Caco-2 (cell line): ENCODE results near the gene ZDHHC20. TPM values are rescaled to one million over a fixed set of nuclear protein-coding genes. Genes with fewer than 3 reads are reported as not detected.

Experiments used
- BruUV-seq: library from RNA; stranded (reverse); fragments of 400-500 nt; replicated peaks from 2 replicates; lab custom pipeline; 2021; lab: Mats Ljungman, UMichigan
- CTCF ChIA-PET: fragments of 300-600 bp; sonication (Branson Sonifier 250); formaldehyde crosslinking; loops from one replicate; lab custom pipeline; 2022; ENCODE audit warnings: antibody characterized with exemption; lab: Charles Lee
- POLR2A ChIA-PET: fragments of 300-600 bp; sonication (Branson Sonifier 250); formaldehyde crosslinking; loops from one replicate; lab custom pipeline; 2022; ENCODE audit warnings: antibody characterized with exemption; lab: Charles Lee
- DNase-seq, 2 experiments: peaks; one replicate each; pipeline versions ENCODE4 v3.0.0 to v3.0.0-alpha.2; 2020 to 2022
- H3K27me3 ChIP-seq: replicated peaks from 2 replicates; pipeline ENCODE4 v1.6.0; 2011; ENCODE audit warnings: low read length; ENCODE audit not compliant: control insufficient read depth, insufficient read depth
- H3K36me3 ChIP-seq: 2 replicates; pipeline ENCODE4 v1.5.1; 2011; ENCODE audit warnings: low read length; ENCODE audit not compliant: control insufficient read depth, insufficient read depth
- H3K4me1 ChIP-seq: fragments of 250-450 bp; sonication (Bioruptor Pico); 2 replicates; pipeline ENCODE4 v1.5.1; 2020; ENCODE audit warnings: mild to moderate bottlenecking
- H3K4me3 ChIP-seq: 2 replicates; pipeline ENCODE4 v1.5.1; 2011; ENCODE audit warnings: low read depth, mild to moderate bottlenecking, control low read depth, low read length
- H3K9me3 ChIP-seq: fragments of 250-450 bp; sonication (Bioruptor Pico); 2 replicates; pipeline ENCODE4 v1.5.1; 2020; ENCODE audit warnings: mild to moderate bottlenecking, moderate library complexity
- H3K27ac Mint-ChIP-seq: one replicate; pipeline ENCODE4 v1.8.0; 2022; ENCODE audit warnings: mixed read lengths; ENCODE audit not compliant: unreplicated experiment
- H3K27me3 Mint-ChIP-seq: one replicate; pipeline ENCODE4 v1.8.0; 2022; ENCODE audit warnings: mixed read lengths; ENCODE audit not compliant: insufficient read depth, unreplicated experiment
- H3K36me3 Mint-ChIP-seq: one replicate; pipeline ENCODE4 v1.8.0; 2022; ENCODE audit warnings: mild to moderate bottlenecking, mixed read lengths; ENCODE audit not compliant: insufficient read depth, unreplicated experiment
- H3K4me1 Mint-ChIP-seq: one replicate; pipeline ENCODE4 v1.8.0; 2022; ENCODE audit warnings: low read depth, mixed read lengths; ENCODE audit not compliant: unreplicated experiment
- H3K4me3 Mint-ChIP-seq: one replicate; pipeline ENCODE4 v1.8.0; 2022; ENCODE audit warnings: mild to moderate bottlenecking, moderate library complexity, mixed read lengths; ENCODE audit not compliant: unreplicated experiment
- H3K9me3 Mint-ChIP-seq: one replicate; pipeline ENCODE4 v1.8.0; 2022; ENCODE audit warnings: mixed read lengths; ENCODE audit not compliant: unreplicated experiment
- CTCF ChIP-seq, 2 experiments: fragments of 200-600 bp in 1 of 2; IDR thresholded peaks; 1 replicate in 1 of 2; 2 replicates in 1 of 2; pipeline versions ENCODE4 v1.5.1 to v1.8.0; 2011 to 2022; ENCODE audit warnings: antibody characterized with exemption in 1 of 2, control low read depth in 1 of 2, inconsistent platforms in 1 of 2, low read depth in 1 of 2, low read length in 1 of 2, mild to moderate bottlenecking in 1 of 2, moderate library complexity in 1 of 2; ENCODE audit not compliant: insufficient read depth in 1 of 2, severe bottlenecking in 1 of 2, unreplicated experiment in 1 of 2
- intact Hi-C: fragments of 100-400 bp; cut with micrococcal nuclease; formaldehyde crosslinking; loops from one replicate; pipeline ENCODE4 v1.10.0; 2022; ENCODE audit not compliant: unreplicated experiment
- total RNA-seq: library from RNA; stranded (reverse); gene quantifications from 2 replicates; pipeline ENCODE4 v1.2.3, GENCODE V29; 2022

Gene ZDHHC20
- total RNA-seq, 1 experiment from 2014 or later = 87.9 TPM

GRCh38 chr13:21475115-21475514 is 16.0 kb upstream of the ZDHHC20 start:
- peaks cover 14% of the 10 kb centered on the region for H3K4me1 Mint-ChIP-seq
- no peak overlapping the region for H3K4me3 ChIP-seq
- H3K9me3 Mint-ChIP-seq = peaks cover 10% of the 10 kb centered on the region
- H3K27me3 ChIP-seq = no peaks in the 10 kb centered on the region
- ChIA-PET CTCF (interaction anchor here (0.7 to 3.3 kb wide), 2 partner anchors 137 to 1741 kb away, joined by 3 to 10 read pairs; no protein-coding TSS in a partner anchor), POLR2A (no interaction called here)
- no peaks in the 10 kb centered on the region for H3K27me3 Mint-ChIP-seq
- intact Hi-C loops = no loop called here
- peaks cover 11% of the 10 kb centered on the region; the same call in 1 of the 2 replicates for H3K4me1 ChIP-seq
- no peaks in the 10 kb centered on the region for H3K36me3 ChIP-seq
- DNase-seq = peak in 1 of 2 experiments; percentile 34
- no peaks in the 10 kb centered on the region for H3K36me3 Mint-ChIP-seq
- BruUV-seq = no TSS peak
- H3K27ac Mint-ChIP-seq = no peak overlapping the region
- no peak for TF ChIP-seq CTCF (IDR thresholded peaks at IDR 0.05; ENCODE audit: insufficient read depth in 1 of 2, low read depth in 1 of 2, low read length in 1 of 2, severe bottlenecking in 1 of 2, unreplicated experiment in 1 of 2)
- no peak overlapping the region for H3K4me3 Mint-ChIP-seq
- peaks cover 7% of the 10 kb centered on the region for H3K9me3 ChIP-seq

- DNase-seq = no peak
- intact Hi-C loops = no loop called here
- Histone ChIP-seq H3K4me1 (peaks cover 21% of the 10 kb centered on the region), H3K27me3 (no peaks in the 10 kb centered on the region), H3K4me3 (no peak overlapping the region), H3K9me3 (peaks cover 10% of the 10 kb centered on the region), H3K36me3 (no peaks in the 10 kb centered on the region)
- Mint-ChIP-seq H3K4me3 (no peak overlapping the region), H3K36me3 (no peaks in the 10 kb centered on the region), H3K27me3 (no peaks in the 10 kb centered on the region), H3K4me1 (peaks cover 19% of the 10 kb centered on the region), H3K27ac (no peak overlapping the region), H3K9me3 (peaks cover 20% of the 10 kb centered on the region)
- POLR2A ChIA-PET = no interaction called here
- CTCF ChIA-PET = no interaction called here
- BruUV-seq = no TSS peak
- TF ChIP-seq CTCF (IDR thresholded peaks at IDR 0.05; ENCODE audit: insufficient read depth in 1 of 2, low read depth in 1 of 2, low read length in 1 of 2, severe bottlenecking in 1 of 2, unreplicated experiment in 1 of 2) = no peak
Observed at GRCh38 chr13:21470785-21471184, 11.7 kb upstream of the ZDHHC20 start.

- Histone ChIP-seq H3K4me3 (no peak overlapping the region), H3K27me3 (no peaks in the 10 kb centered on the region), H3K4me1 (peaks cover 20% of the 10 kb centered on the region), H3K36me3 (no peaks in the 10 kb centered on the region), H3K9me3 (peaks cover 10% of the 10 kb centered on the region)
- TF ChIP-seq CTCF (IDR thresholded peaks at IDR 0.05; ENCODE audit: insufficient read depth in 1 of 2, low read depth in 1 of 2, low read length in 1 of 2, severe bottlenecking in 1 of 2, unreplicated experiment in 1 of 2) = no peak
- peaks cover 21% of the 10 kb centered on the region for H3K4me1 Mint-ChIP-seq
- H3K27ac Mint-ChIP-seq = peak overlapping the region; percentile 77
- intact Hi-C loops = no loop called here
- CTCF ChIA-PET = interaction anchor here (1.3 kb wide), 1 partner anchor 11 kb away, joined by 4 read pairs; no protein-coding TSS in a partner anchor
- DNase-seq = no peak
- peak overlapping the region; percentile 61 for H3K4me3 Mint-ChIP-seq
- no peaks in the 10 kb centered on the region for H3K27me3 Mint-ChIP-seq
- peaks cover 20% of the 10 kb centered on the region for H3K9me3 Mint-ChIP-seq
- BruUV-seq = no TSS peak
- no peaks in the 10 kb centered on the region for H3K36me3 Mint-ChIP-seq
- POLR2A ChIA-PET = interaction anchor here (1.3 to 1.4 kb wide), 2 partner anchors 137 to 290 kb away, joined by 3 to 4 read pairs; partner anchors contain the start of genes MRPL57 and SKA3
Observed at GRCh38 chr13:21466527-21466926, 7.4 kb upstream of the ZDHHC20 start.
